K562 (cell line): ENCODE measurements around the gene AKIRIN1. TPM values are rescaled to one million over a fixed set of nuclear protein-coding genes. Genes with fewer than 3 reads are reported as not detected.

Source experiments
- AFF4 ChIP-seq: sonication (generic); formaldehyde crosslinking; IDR thresholded peaks from 2 replicates; pipeline ENCODE4 v1.8.0; 2023; ENCODE audit warnings: mild to moderate bottlenecking, missing genetic modification reagents
- BRCA1 ChIP-seq, 2 experiments: fragments of 450-650 bp in 1 of 2; sonication (generic) in 1 of 2; formaldehyde crosslinking in 1 of 2; IDR thresholded peaks; 2 replicates each; pipeline versions ENCODE4 v1.5.0 to v1.6.1; 2017 to 2020; ENCODE audit warnings: mild to moderate bottlenecking in 1 of 2, missing genetic modification reagents in 1 of 2
- CBX5 ChIP-seq: IDR thresholded peaks from 2 replicates; pipeline ENCODE4 v1.6.1; 2014; ENCODE audit warnings: low read depth, borderline replicate concordance
- CHD1 ChIP-seq: fragments of 200-600 bp; sonication (generic); IDR thresholded peaks from one replicate; pipeline ENCODE4 v1.6.1; 2012; ENCODE audit warnings: mild to moderate bottlenecking, moderate library complexity, low read length, inconsistent platforms
- CREB1 ChIP-seq, 2 experiments: sonication (generic) in 1 of 2; formaldehyde crosslinking in 1 of 2; IDR thresholded peaks; 2 replicates each; pipeline versions ENCODE4 v1.6.1 to v1.8.0; 2012 to 2022; ENCODE audit warnings: inconsistent platforms in 1 of 2, mild to moderate bottlenecking in 1 of 2, missing genetic modification reagents in 1 of 2, moderate library complexity in 1 of 2
- E2F6 ChIP-seq, 2 experiments: IDR thresholded peaks; 2 replicates each; pipeline ENCODE4 v1.6.1; 2011; ENCODE audit warnings: borderline replicate concordance in 1 of 2, control low read depth in 1 of 2, low read depth in 1 of 2, low read length in 1 of 2, mild to moderate bottlenecking in 1 of 2, mixed read lengths in 1 of 2, moderate library complexity in 1 of 2; ENCODE audit not compliant: insufficient read depth in 1 of 2, insufficient read length in 1 of 2, poor library complexity in 1 of 2, severe bottlenecking in 1 of 2; ENCODE audit errors: extremely low read depth in 1 of 2
- ETV1 ChIP-seq: fragments of 450-650 bp; conservative IDR thresholded peaks from 2 replicates; pipeline ENCODE4 v1.6.1; 2016; ENCODE audit warnings: missing genetic modification characterization, control low read depth, low read depth, missing compliant biosample characterization
- GABPA ChIP-seq: fragments of 200-800 bp; sonication (Bioruptor generic); conservative IDR thresholded peaks from 2 replicates; pipeline ENCODE4 v1.6.1; 2016; ENCODE audit warnings: low read depth, missing genetic modification characterization, missing compliant biosample characterization
- MAFK ChIP-seq: IDR thresholded peaks from 2 replicates; pipeline ENCODE4 v1.6.1; 2011; ENCODE audit warnings: low read length, improper control_type of control experiment
- MLLT1 ChIP-seq, 2 experiments: fragments of 450-650 bp; IDR thresholded peaks; 2 replicates each; pipeline ENCODE4 v1.6.1; 2016
- OTX1 ChIP-seq: fragments of 450-650 bp; formaldehyde crosslinking; IDR thresholded peaks from 2 replicates; pipeline ENCODE4 v1.4.0; 2022; ENCODE audit warnings: mild to moderate bottlenecking
- PHF20 ChIP-seq: fragments of 450-650 bp; IDR thresholded peaks from 2 replicates; pipeline ENCODE4 v1.6.1; 2018; ENCODE audit not compliant: partially characterized antibody
- SP2 ChIP-seq: IDR thresholded peaks from 2 replicates; pipeline ENCODE4 v1.6.1; 2011; ENCODE audit warnings: mild to moderate bottlenecking, low read depth, low read length, moderate library complexity; ENCODE audit not compliant: poor library complexity, severe bottlenecking; ENCODE audit errors: extremely low read depth
- SPI1 ChIP-seq: IDR thresholded peaks from 2 replicates; pipeline ENCODE4 v1.6.1; 2011; ENCODE audit warnings: low read depth, low read length, control low read depth, borderline replicate concordance
- SRSF3 ChIP-seq: fragments of 200-400 bp; formaldehyde crosslinking; IDR thresholded peaks from 2 replicates; pipeline ENCODE4 v1.6.1; 2016; ENCODE audit warnings: mild to moderate bottlenecking, low read length, moderate library complexity; ENCODE audit not compliant: insufficient read depth
- WHSC1 ChIP-seq: IDR thresholded peaks from one replicate; pipeline ENCODE4 v1.6.1; 2012; ENCODE audit warnings: low read length, control low read depth, inconsistent platforms
- ZNF143 ChIP-seq: sonication (generic); formaldehyde crosslinking; IDR thresholded peaks from 2 replicates; pipeline ENCODE4 v1.9.0; 2022; ENCODE audit warnings: mild to moderate bottlenecking, missing genetic modification reagents
- ZNF512 ChIP-seq: IDR thresholded peaks from 2 replicates; pipeline ENCODE4 v1.6.1; 2016; ENCODE audit warnings: missing genetic modification characterization, missing compliant biosample characterization
- ZNF764 ChIP-seq: fragments of 250-450 bp; sonication (Bioruptor Pico); IDR thresholded peaks from 2 replicates; pipeline ENCODE4 v1.4.0; 2020; ENCODE audit warnings: low read depth, mild to moderate bottlenecking, moderate library complexity
- polyA plus RNA-seq, 8 experiments: library from polyadenylated mRNA; depleted of rRNA in 4 of 8; stranded (reverse) in 5 of 8; unstranded in 3 of 8; fragments of >200 nt; fragmentation: Nextera tagmentation in 2 of 8; fragmentation: Illumina TruSeq in 1 of 8; extraction: Ambion mirVana in 2 of 8; extraction: Trizol in 1 of 8; gene quantifications; 2 replicates each; pipeline versions ENCODE4 v1.2.1 to v1.2.3, GENCODE V29; 2011 to 2014; ENCODE audit warnings: inconsistent platforms in 1 of 8, missing spikeins in 1 of 8
- total RNA-seq, 7 experiments: library from RNA; depleted of rRNA in 6 of 7; stranded (reverse); fragments of >200 nt in 6 of 7; fragmentation: Illumina TruSeq in 2 of 7; extraction: Trizol in 2 of 7; gene quantifications; 2 replicates each; pipeline versions ENCODE4 v1.2.1 to v1.2.3, GENCODE V29; 2011 to 2021; ENCODE audit warnings: low replicate concordance in 1 of 7

The AKIRIN1 gene
- total and polyA plus RNA-seq, 9 of the 15 experiments (the other 6 are each of a cell fraction or from before 2014, with no cell fraction given) = 11.5 to 139 (median 83.4) TPM

- TF ChIP-seq AFF4 (CRISPR knock-in tag) = no peak
- TF ChIP-seq ZNF143 (CRISPR knock-in tag) = no peak
- no peak for TF ChIP-seq WHSC1
- no peak for TF ChIP-seq SRSF3
- TF ChIP-seq SP2 = no peak
- 0 out of 4 replicates have a peak, but pooled peaks of 1 of the 2 experiments have one; percentile 3 for TF ChIP-seq MLLT1 (IDR thresholded peaks at IDR 0.05)
- TF ChIP-seq BRCA1 (IDR thresholded peaks at IDR 0.05) = no peak
- TF ChIP-seq BRCA1 (CRISPR knock-in tag; IDR thresholded peaks at IDR 0.05) = no peak
- TF ChIP-seq MAFK = no peak
- no peak for TF ChIP-seq SPI1
- TF ChIP-seq OTX1 (CRISPR knock-in tag) = no peak
- TF ChIP-seq CREB1 (IDR thresholded peaks at IDR 0.05) = no peak
- TF ChIP-seq CREB1 (CRISPR knock-in tag; IDR thresholded peaks at IDR 0.05) = no peak
- TF ChIP-seq CBX5 = no peak
- TF ChIP-seq PHF20 = no peak
- no peak for TF ChIP-seq ETV1 (tag)
- TF ChIP-seq ZNF764 (CRISPR knock-in tag) = no peak
- TF ChIP-seq ZNF512 (tag) = peak; percentile 27; the same call in 1 of the 2 replicates
- peak in 1 of 2 experiments; percentile 49 for TF ChIP-seq E2F6 (IDR thresholded peaks at IDR 0.05; ENCODE audit: borderline replicate concordance in 1 of 2, extremely low read depth in 1 of 2, insufficient read depth in 1 of 2, insufficient read length in 1 of 2, low read depth in 1 of 2, low read length in 1 of 2, poor library complexity in 1 of 2, severe bottlenecking in 1 of 2)
- TF ChIP-seq CHD1 = peak; percentile 27
- TF ChIP-seq GABPA (tag) = no peak
Observed at GRCh38 chr1:39026866-39027507, 35.9 kb downstream of the AKIRIN1 start (continued).
